GM19043 (cell line): Measurements from ENCODE around the gene MBP.
A peak's percentile ranks its signal among the peaks of the same experiment; 100 is the strongest.

ENCODE experiments used
- ATAC-seq: cut with Tn5 transposase; IDR thresholded peaks from one replicate; pipeline ENCODE4 v1.9.1; 2021; ENCODE audit warnings: low read depth; ENCODE audit not compliant: unreplicated experiment

The MBP gene

GRCh38 chr18:77054606-77055428 is 77.8 kb downstream of the MBP start:
- peak; percentile 85 for ATAC-seq

GRCh38 chr18:77054288-77054605 is 78.3 kb downstream of the MBP start:
- ATAC-seq: no peak

- ATAC-seq: no peak
These were observed 78.8 kb downstream of the MBP start for GRCh38 chr18:77053616-77054287.

GRCh38 chr18:77052983-77053309 is 79.6 kb downstream of the MBP start:
- ATAC-seq: peak; percentile 35

GRCh38 chr18:77052297-77052982 is 80.1 kb downstream of the MBP start:
- no peak for ATAC-seq

- no peak for ATAC-seq
These were observed 80.8 kb downstream of the MBP start for GRCh38 chr18:77051581-77052296.

- ATAC-seq: no peak
These were observed 82.6 kb downstream of the MBP start for GRCh38 chr18:77049938-77050337.

- ATAC-seq: no peak
These were observed 84.7 kb downstream of the MBP start for GRCh38 chr18:77047803-77048419.

GRCh38 chr18:77046994-77047393 is 85.6 kb downstream of the MBP start:
- no peak for ATAC-seq

GRCh38 chr18:77046409-77046808 is 86.2 kb downstream of the MBP start:
- no peak for ATAC-seq

GRCh38 chr18:77045677-77046076 is 86.9 kb downstream of the MBP start:
- no peak for ATAC-seq

- no peak for ATAC-seq
These were observed 87.5 kb downstream of the MBP start for GRCh38 chr18:77044866-77045664.

GRCh38 chr18:77043541-77044280 is 88.9 kb downstream of the MBP start:
- no peak for ATAC-seq

GRCh38 chr18:77042583-77042982 is 90.0 kb downstream of the MBP start:
- no peak for ATAC-seq

GRCh38 chr18:77039196-77040130 is 93.1 kb downstream of the MBP start:
- no peak for ATAC-seq

GRCh38 chr18:77038182-77038858 is 94.3 kb downstream of the MBP start:
- ATAC-seq: no peak

GRCh38 chr18:77037567-77037966 is 95.0 kb downstream of the MBP start:
- ATAC-seq: no peak
